PC-3 (cell line): ENCODE measurements around the gene EFNA5. TPM values are rescaled to one million over a fixed set of nuclear protein-coding genes. Genes with fewer than 3 reads are reported as not detected.
"Not testable (repeated sequence)": the region's sequence is repeated elsewhere in the genome, so short reads cannot be mapped to it uniquely, and the experiment has no call there.

Experiments
- ATAC-seq: fragments of 200-7000 bp; cut with Tn5 transposase; 2 replicates; pipeline ENCODE4 v1.9.1; 2020; ENCODE audit warnings: mild to moderate bottlenecking, moderate library complexity
- BruUV-seq: library from RNA; stranded (reverse); fragments of 400-500 nt; replicated peaks from 2 replicates; lab custom pipeline; 2021; lab: Mats Ljungman, UMichigan
- CTCF ChIA-PET: fragments of 300-600 bp; sonication (Branson Sonifier 250); formaldehyde crosslinking; loops from one replicate; lab custom pipeline; 2022; ENCODE audit warnings: antibody characterized with exemption; lab: Charles Lee
- POLR2A ChIA-PET: fragments of 300-600 bp; sonication (Branson Sonifier 250); formaldehyde crosslinking; loops from one replicate; lab custom pipeline; 2022; ENCODE audit warnings: antibody characterized with exemption; ENCODE audit not compliant: unreplicated experiment; lab: Charles Lee
- DNase-seq: peaks from one replicate; pipeline ENCODE4 v3.0.0-alpha.2; 2015
- H2AFZ ChIP-seq: fragments of 300-600 bp; sonication (generic); 2 replicates; pipeline ENCODE4 v1.6.0; 2016; ENCODE audit warnings: antibody characterized with exemption, low read length
- H3F3A ChIP-seq: fragments of 300-600 bp; sonication (generic); one replicate; pipeline ENCODE4 v1.6.0; 2017; ENCODE audit warnings: antibody characterized with exemption, low read length, control low read depth, mild to moderate bottlenecking; ENCODE audit not compliant: unreplicated experiment
- H3K27ac ChIP-seq: fragments of 300-600 bp; sonication (generic); 2 replicates; pipeline ENCODE4 v1.5.1; 2016; ENCODE audit warnings: mild to moderate bottlenecking, low read length
- H3K27me3 ChIP-seq: fragments of 300-600 bp; sonication (generic); 2 replicates; pipeline ENCODE4 v1.6.1; 2016; ENCODE audit warnings: low read length, mixed read lengths
- H3K36me3 ChIP-seq: fragments of 300-600 bp; sonication (generic); 2 replicates; pipeline ENCODE4 v1.6.1; 2016; ENCODE audit warnings: low read depth, mixed run types, low read length, mixed read lengths
- H3K4me1 ChIP-seq: fragments of 300-600 bp; sonication (generic); 2 replicates; pipeline ENCODE4 v1.5.1; 2016; ENCODE audit warnings: low read length; ENCODE audit not compliant: insufficient read depth
- H3K4me2 ChIP-seq: fragments of 300-600 bp; sonication (generic); 2 replicates; pipeline ENCODE4 v1.6.0; 2016; ENCODE audit warnings: low read length
- H3K4me3 ChIP-seq: fragments of 300-600 bp; sonication (generic); 2 replicates; pipeline ENCODE4 v1.5.1; 2016; ENCODE audit warnings: mild to moderate bottlenecking, low read length, mixed read lengths
- H3K79me2 ChIP-seq: fragments of 300-600 bp; sonication (generic); 2 replicates; pipeline ENCODE4 v1.6.1; 2017; ENCODE audit warnings: low read length, mixed read lengths
- H3K9ac ChIP-seq: fragments of 300-600 bp; sonication (generic); 2 replicates; pipeline ENCODE4 v1.6.0; 2016; ENCODE audit warnings: mild to moderate bottlenecking, low read length
- H3K9me2 ChIP-seq: fragments of 300-600 bp; sonication (generic); replicated peaks from 2 replicates; pipeline ENCODE4 v1.6.1; 2016; ENCODE audit warnings: mixed run types, low read length, mixed read lengths
- H3K9me3 ChIP-seq: fragments of 300-600 bp; sonication (generic); 2 replicates; pipeline ENCODE4 v1.6.1; 2016; ENCODE audit warnings: low read length, mixed read lengths
- H4K20me1 ChIP-seq: fragments of 300-600 bp; sonication (generic); 2 replicates; pipeline ENCODE4 v1.6.1; 2016; ENCODE audit warnings: low read length, mixed read lengths
- CTCF ChIP-seq: fragments of 300-600 bp; sonication (generic); conservative IDR thresholded peaks from 2 replicates; pipeline ENCODE4 v1.5.1; 2017; ENCODE audit warnings: antibody characterized with exemption, low read depth, mild to moderate bottlenecking, low read length
- EZH2 ChIP-seq: fragments of 300-600 bp; sonication (generic); IDR thresholded peaks from one replicate; pipeline ENCODE4 v1.6.1; 2017; ENCODE audit warnings: antibody characterized with exemption, mild to moderate bottlenecking, low read length; ENCODE audit not compliant: unreplicated experiment
- EZH2phosphoT487 ChIP-seq: fragments of 300-600 bp; sonication (generic); IDR thresholded peaks from 2 replicates; pipeline ENCODE4 v1.6.1; 2018; ENCODE audit warnings: mild to moderate bottlenecking, antibody characterized with exemption, low read length, borderline replicate concordance
- intact Hi-C: fragments of 100-400 bp; cut with micrococcal nuclease; formaldehyde crosslinking; loops from 2 replicates; pipeline ENCODE4 v1.9.0; 2023
- total RNA-seq: library from RNA; depleted of rRNA; stranded (reverse); fragments of >200 nt; gene quantifications from 2 replicates; pipeline ENCODE4 v1.2.3, GENCODE V29; 2014

Gene EFNA5
- total RNA-seq, 1 experiment from 2014 or later: 5.4 TPM

GRCh38 chr5:107437154-107437553, 233.6 kb downstream of the EFNA5 start:
- no peaks in the 10 kb centered on the region for H3K27me3 ChIP-seq
- ChIA-PET CTCF (no interaction called here), POLR2A (no interaction called here)
- ATAC-seq (no peak), DNase-seq (no peak)
- no peak overlapping the region for H3K4me3 ChIP-seq
- no peak overlapping the region for H2AFZ ChIP-seq
- H3K27ac ChIP-seq: no peak overlapping the region
- H3K4me1 ChIP-seq: peaks cover 5% of the 10 kb centered on the region
- H3K9me3 ChIP-seq: no peaks in the 10 kb centered on the region
- no peaks in the 10 kb centered on the region for H4K20me1 ChIP-seq
- no peaks in the 10 kb centered on the region for H3K9me2 ChIP-seq
- H3K36me3 ChIP-seq: no peaks in the 10 kb centered on the region
- no TSS peak for BruUV-seq
- TF ChIP-seq CTCF: no peak
- no peak for TF ChIP-seq EZH2phosphoT487
- no peak overlapping the region for H3K4me2 ChIP-seq
- no peaks in the 10 kb centered on the region for H3F3A ChIP-seq
- H3K9ac ChIP-seq: no peak overlapping the region
- intact Hi-C loops: no loop called here
- no peaks in the 10 kb centered on the region for H3K79me2 ChIP-seq

- no peaks in the 10 kb centered on the region for H3K9me3 ChIP-seq
- H3K79me2 ChIP-seq: peaks cover 6% of the 10 kb centered on the region; the same call in 1 of the 2 replicates
- ChIA-PET CTCF (no interaction called here), POLR2A (no interaction called here)
- no peaks in the 10 kb centered on the region for H3K36me3 ChIP-seq
- no peak overlapping the region for H2AFZ ChIP-seq
- intact Hi-C loops: no loop called here
- H3F3A ChIP-seq: no peaks in the 10 kb centered on the region
- H3K27me3 ChIP-seq: no peaks in the 10 kb centered on the region
- no peak overlapping the region for H3K4me3 ChIP-seq
- no peaks in the 10 kb centered on the region for H3K9me2 ChIP-seq
- DNase-seq (no peak), ATAC-seq (no peak)
- H3K4me1 ChIP-seq: peaks cover 13% of the 10 kb centered on the region
- no peak overlapping the region for H3K9ac ChIP-seq
- H4K20me1 ChIP-seq: no peaks in the 10 kb centered on the region
- TF ChIP-seq CTCF (no peak), EZH2 (no peak), EZH2phosphoT487 (no peak)
- BruUV-seq: no TSS peak
- no peak overlapping the region for H3K27ac ChIP-seq
- no peak overlapping the region for H3K4me2 ChIP-seq
These were observed 234.5 kb downstream of the EFNA5 start for GRCh38 chr5:107436201-107436600.

GRCh38 chr5:107435061-107435460, 235.7 kb downstream of the EFNA5 start:
- Histone ChIP-seq H4K20me1 (no peaks in the 10 kb centered on the region), H3F3A (no peaks in the 10 kb centered on the region), H3K4me3 (no peak overlapping the region), H3K4me2 (no peak overlapping the region), H3K9me3 (no peaks in the 10 kb centered on the region), H3K79me2 (peaks cover 10% of the 10 kb centered on the region; the same call in 1 of the 2 replicates), H3K9ac (no peak overlapping the region), H3K27me3 (no peaks in the 10 kb centered on the region), H3K27ac (no peak overlapping the region), H3K9me2 (no peaks in the 10 kb centered on the region), H2AFZ (no peak overlapping the region), H3K36me3 (no peaks in the 10 kb centered on the region), H3K4me1 (peaks cover 13% of the 10 kb centered on the region)
- TF ChIP-seq EZH2: no peak
- TF ChIP-seq CTCF: no peak
- no peak for TF ChIP-seq EZH2phosphoT487
- DNase-seq: no peak
- no TSS peak for BruUV-seq
- ChIA-PET POLR2A (no interaction called here), CTCF (no interaction called here)
- intact Hi-C loops: no loop called here
- no peak for ATAC-seq

- H3K9me2 ChIP-seq, intact Hi-C loops, H3K27me3 ChIP-seq, CTCF ChIA-PET, H3K27ac ChIP-seq, H3K4me2 ChIP-seq, H2AFZ ChIP-seq, BruUV-seq, H4K20me1 ChIP-seq, DNase-seq, ATAC-seq, H3K9ac ChIP-seq, POLR2A ChIA-PET, H3F3A ChIP-seq, H3K36me3 ChIP-seq, H3K4me3 ChIP-seq, H3K9me3 ChIP-seq: not testable (repeated sequence)
- H3K4me1 ChIP-seq: peaks cover 13% of the 10 kb centered on the region
- peaks cover 14% of the 10 kb centered on the region; the same call in 1 of the 2 replicates for H3K79me2 ChIP-seq
These were observed 237.1 kb downstream of the EFNA5 start for GRCh38 chr5:107433646-107434045.
